ENCODE results near the gene PAFAH1B2. TPM values are rescaled to one million over a fixed set of nuclear protein-coding genes. Genes with fewer than 3 reads are reported as not detected.
"Not testable (repeated sequence)": the region's sequence is repeated elsewhere in the genome, so short reads cannot be mapped to it uniquely, and the experiment has no call there.

The PAFAH1B2 gene
- total RNA-seq, 2 experiments from 2014 or later = 54.5 to 66.4 TPM

- CTCF ChIA-PET = interaction anchor here (0.7 to 1.1 kb wide), 2 partner anchors 19 to 26 kb away, joined by 3 read pairs; no protein-coding TSS in a partner anchor
- no peak for ATAC-seq
- DNase-seq = no peak
- Mint-ChIP-seq H3K9me3 (ENCODE audit: low read depth) (no peaks in the 10 kb centered on the region), H3K4me3 (no peak within 1 kb of the TSS), H3K36me3 (no peaks in the 10 kb centered on the region), H3K27ac (no peak within 1 kb of the TSS), H3K4me1 (no peaks in the 10 kb centered on the region), H3K27me3 (no peaks in the 10 kb centered on the region)
Measured at GRCh38 chr11:117199053-117199915, 55.2 kb downstream of the PAFAH1B2 start, which contains the start of gene TAGLN. Gene TAGLN (plus strand): TSS chr11:117199370. CDS start chr11:117203014, 3,644 bp downstream.

GRCh38 chr11:117199916-117200812, 56.1 kb downstream of the PAFAH1B2 start:
- H3K4me1 Mint-ChIP-seq = no peaks in the 10 kb centered on the region
- H3K27ac Mint-ChIP-seq = no peak overlapping the region
- H3K4me3 Mint-ChIP-seq = no peak overlapping the region
- CTCF ChIA-PET = interaction anchor here (1.1 to 1.2 kb wide), 2 partner anchors 20 to 26 kb away, joined by 3 read pairs; no protein-coding TSS in a partner anchor
- H3K27me3 Mint-ChIP-seq = no peaks in the 10 kb centered on the region
- H3K9me3 Mint-ChIP-seq (ENCODE audit: low read depth) = no peaks in the 10 kb centered on the region
- no peak for DNase-seq
- ATAC-seq = no peak
- H3K36me3 Mint-ChIP-seq = peaks cover 4% of the 10 kb centered on the region

GRCh38 chr11:117200813-117201657, 56.9 kb downstream of the PAFAH1B2 start:
- Mint-ChIP-seq H3K36me3 (peaks cover 6% of the 10 kb centered on the region), H3K4me1 (no peaks in the 10 kb centered on the region), H3K9me3 (ENCODE audit: low read depth) (no peaks in the 10 kb centered on the region), H3K27me3 (no peaks in the 10 kb centered on the region), H3K4me3 (no peak overlapping the region), H3K27ac (no peak overlapping the region)
- CTCF ChIA-PET = interaction anchor here (0.5 to 1.7 kb wide), 3 partner anchors 19 to 21 kb away, joined by 3 to 4 read pairs (median 3); no protein-coding TSS in a partner anchor
- DNase-seq = no peak
- no peak for ATAC-seq

DNA sequence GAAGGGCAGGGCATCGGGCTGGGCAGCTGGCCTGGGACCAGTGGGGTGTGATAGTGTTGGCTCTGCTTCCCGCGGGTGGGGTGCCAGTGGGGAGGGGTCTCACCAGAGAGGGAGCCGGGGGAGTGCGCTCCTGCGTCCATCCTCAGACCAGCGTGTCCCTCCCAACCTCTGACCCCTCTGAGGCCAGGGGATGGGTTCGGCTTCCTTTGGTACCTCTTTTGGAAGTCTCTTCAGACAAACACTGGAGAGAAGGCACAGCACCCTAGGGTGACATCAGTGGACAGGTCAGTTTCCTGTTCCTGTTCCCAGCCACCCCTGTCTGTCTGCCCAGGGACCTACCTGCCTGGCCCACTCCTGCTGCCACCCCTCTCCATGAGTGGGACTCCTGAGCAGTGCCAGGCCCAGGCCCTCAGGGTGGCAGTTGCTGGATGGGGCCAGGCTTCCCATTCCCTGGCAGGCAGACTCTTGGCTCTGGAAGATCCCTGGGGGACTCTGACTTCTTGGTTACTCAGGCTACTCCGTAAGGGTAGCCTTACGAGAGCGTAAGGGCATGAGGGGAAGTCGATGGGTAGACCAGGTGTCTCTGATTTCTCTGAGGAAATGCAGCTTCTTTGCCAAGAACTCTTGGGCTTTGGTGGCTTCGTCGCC, 57.7 kb downstream of the PAFAH1B2 start:
- peaks cover 7% of the 10 kb centered on the region for H3K36me3 Mint-ChIP-seq
- no peak overlapping the region for H3K27ac Mint-ChIP-seq
- no peak for ATAC-seq
- CTCF ChIA-PET = interaction anchor here (1.0 to 1.7 kb wide), 4 partner anchors 9 to 28 kb away, joined by 3 to 4 read pairs (median 3); no protein-coding TSS in a partner anchor
- H3K27me3 Mint-ChIP-seq = no peaks in the 10 kb centered on the region
- DNase-seq = no peak
- H3K9me3 Mint-ChIP-seq (ENCODE audit: low read depth) = no peaks in the 10 kb centered on the region
- no peaks in the 10 kb centered on the region for H3K4me1 Mint-ChIP-seq
- H3K4me3 Mint-ChIP-seq = no peak overlapping the region

DNA sequence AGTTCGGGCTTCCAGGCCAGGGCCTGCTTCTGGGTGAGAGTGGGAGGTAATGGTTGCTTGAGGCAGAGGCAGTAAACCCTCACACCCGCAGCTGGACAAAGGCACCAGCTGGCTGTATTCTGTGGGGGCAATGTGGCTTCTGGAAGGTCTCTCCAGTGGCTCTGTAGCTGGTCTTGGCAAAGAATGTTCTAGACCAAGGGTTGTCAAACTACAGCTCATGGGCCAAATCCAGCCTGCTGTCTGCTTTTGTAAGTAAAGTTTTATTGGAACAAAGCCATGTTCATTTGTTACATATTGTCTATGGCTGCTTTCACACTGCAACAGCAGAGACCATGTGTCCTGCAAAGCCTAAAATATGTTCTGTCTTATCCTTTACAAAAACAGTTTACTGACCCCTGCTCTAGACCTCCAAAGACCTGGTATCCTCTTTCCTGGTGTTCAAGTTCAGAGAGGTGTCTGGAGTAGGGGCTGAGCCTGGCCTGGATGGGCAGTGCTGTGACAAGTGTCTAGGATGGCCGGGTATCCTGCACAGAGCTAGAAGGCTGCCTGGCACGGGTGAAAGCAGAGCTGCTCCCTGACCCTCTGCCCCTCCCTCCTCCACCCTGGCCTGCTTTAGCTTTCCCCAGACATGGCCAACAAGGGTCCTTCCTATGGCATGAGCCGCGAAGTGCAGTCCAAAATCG, 58.4 kb downstream of the PAFAH1B2 start:
- CTCF ChIA-PET = interaction anchor here (0.7 to 1.7 kb wide), 4 partner anchors 8 to 28 kb away, joined by 3 to 4 read pairs (median 4); no protein-coding TSS in a partner anchor
- Mint-ChIP-seq H3K4me3 (no peak overlapping the region), H3K27ac (no peak overlapping the region), H3K27me3 (no peaks in the 10 kb centered on the region), H3K36me3 (peaks cover 7% of the 10 kb centered on the region), H3K9me3 (ENCODE audit: low read depth) (no peaks in the 10 kb centered on the region), H3K4me1 (no peaks in the 10 kb centered on the region)
- DNase-seq (no peak), ATAC-seq (no peak)

- no peak overlapping the region for H3K4me3 Mint-ChIP-seq
- CTCF ChIA-PET = interaction anchor here (0.7 to 1.0 kb wide), 2 partner anchors 24 to 27 kb away, joined by 3 to 4 read pairs; no protein-coding TSS in a partner anchor
- H3K36me3 Mint-ChIP-seq = peaks cover 7% of the 10 kb centered on the region
- no peaks in the 10 kb centered on the region for H3K27me3 Mint-ChIP-seq
- H3K4me1 Mint-ChIP-seq = no peaks in the 10 kb centered on the region
- H3K27ac Mint-ChIP-seq = no peak overlapping the region
- no peak for DNase-seq
- no peak for ATAC-seq
- H3K9me3 Mint-ChIP-seq (ENCODE audit: low read depth) = no peaks in the 10 kb centered on the region
Measured at GRCh38 chr11:117203069-117203407, 59.0 kb downstream of the PAFAH1B2 start.

GRCh38 chr11:117204283-117205080, 60.4 kb downstream of the PAFAH1B2 start:
- H3K4me1 Mint-ChIP-seq = no peaks in the 10 kb centered on the region
- CTCF ChIA-PET = no interaction called here

GRCh38 chr11:117205211-117205818, 61.2 kb downstream of the PAFAH1B2 start:
- Mint-ChIP-seq H3K27ac (no peak overlapping the region), H3K4me3 (no peak overlapping the region), H3K4me1 (no peaks in the 10 kb centered on the region), H3K27me3 (no peaks in the 10 kb centered on the region), H3K9me3 (ENCODE audit: low read depth) (no peaks in the 10 kb centered on the region), H3K36me3 (peaks cover 7% of the 10 kb centered on the region)
- ATAC-seq = no peak
- CTCF ChIA-PET = no interaction called here
- DNase-seq = no peak

More at GRCh38 chr11:117204283-117205080, 60.4 kb downstream of the PAFAH1B2 start:
- DNase-seq (no peak), ATAC-seq (no peak)
- Mint-ChIP-seq H3K4me3 (no peak overlapping the region), H3K27me3 (no peaks in the 10 kb centered on the region), H3K36me3 (peaks cover 7% of the 10 kb centered on the region), H3K9me3 (ENCODE audit: low read depth) (no peaks in the 10 kb centered on the region), H3K27ac (no peak overlapping the region)

DNA sequence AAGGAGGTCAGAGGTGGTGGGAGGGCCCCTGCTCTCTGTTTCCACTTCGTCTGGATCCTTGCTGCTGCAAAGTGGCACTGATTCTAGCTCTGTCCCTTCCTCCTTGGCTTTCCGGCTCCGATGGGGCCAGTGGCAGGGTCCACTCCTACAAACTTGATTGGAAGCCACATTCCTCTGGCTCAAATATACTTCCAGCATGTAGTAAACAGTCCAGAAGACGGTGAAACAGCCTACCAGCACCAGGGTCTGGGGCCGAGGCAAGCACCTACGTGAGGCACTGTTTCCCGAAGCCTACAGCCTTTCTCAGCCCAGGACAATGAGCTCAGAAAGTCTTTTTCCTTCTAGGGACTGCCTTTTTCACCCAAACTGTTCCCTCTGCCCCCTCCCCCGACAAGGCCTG, 62.0 kb downstream of the PAFAH1B2 start:
- ATAC-seq; H3K27ac Mint-ChIP-seq; CTCF ChIA-PET; H3K9me3 Mint-ChIP-seq (ENCODE audit: low read depth); H3K4me1 Mint-ChIP-seq; H3K27me3 Mint-ChIP-seq; DNase-seq; H3K36me3 Mint-ChIP-seq; H3K4me3 Mint-ChIP-seq: not testable (repeated sequence)

GRCh38 chr11:117206859-117207258, 62.8 kb downstream of the PAFAH1B2 start:
- H3K27me3 Mint-ChIP-seq; DNase-seq; ATAC-seq; H3K27ac Mint-ChIP-seq; H3K9me3 Mint-ChIP-seq (ENCODE audit: low read depth); H3K4me3 Mint-ChIP-seq; H3K36me3 Mint-ChIP-seq; CTCF ChIA-PET; H3K4me1 Mint-ChIP-seq: not testable (repeated sequence)

DNA sequence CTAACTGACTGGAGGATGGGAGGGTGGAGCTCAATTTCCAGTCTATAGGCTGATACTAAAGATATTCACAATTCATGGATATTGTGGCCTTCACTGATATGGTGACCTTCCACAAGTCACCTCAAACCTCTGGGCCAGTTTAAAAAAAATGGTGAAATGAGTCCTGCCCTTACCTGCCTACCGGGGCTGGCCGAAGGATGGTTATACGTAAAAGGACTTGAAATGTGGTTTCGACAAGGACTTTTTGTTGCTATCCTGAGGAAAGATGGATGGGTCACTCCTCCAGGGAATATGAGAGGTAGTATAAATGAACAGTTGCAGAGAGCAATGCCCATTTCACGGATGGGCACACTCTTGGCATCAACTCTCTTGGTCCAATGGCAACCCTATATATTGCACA, 63.4 kb downstream of the PAFAH1B2 start:
- H3K27me3 Mint-ChIP-seq; H3K4me3 Mint-ChIP-seq; H3K9me3 Mint-ChIP-seq (ENCODE audit: low read depth); H3K27ac Mint-ChIP-seq; H3K4me1 Mint-ChIP-seq; CTCF ChIA-PET; DNase-seq; ATAC-seq: not testable (repeated sequence)
- H3K36me3 Mint-ChIP-seq = peaks cover 12% of the 10 kb centered on the region

Measured in activated CD8-positive, alpha-beta memory T cell treated with anti-CD3 and anti-CD28 coated beads, Interleukin-2, amount 10 ng/mL, durations not matched to agents 7 days and 5 days (primary cell).